Measurements from ENCODE around the gene PIP4K2A.

GRCh38 chr10:22581461-22581860 is 132.9 kb downstream of the PIP4K2A start:
- TF ChIP-seq ASH2L (IDR thresholded peaks at IDR 0.05; ENCODE audit: low read length) (no peak), TEAD4 (IDR thresholded peaks at IDR 0.05; ENCODE audit: low read depth, low read length) (no peak), CREB1 (IDR thresholded peaks at IDR 0.05) (no peak), CTCF (IDR thresholded peaks at IDR 0.05; ENCODE audit: control extremely low read depth in 1 of 3, insufficient read depth in 1 of 3, low read depth in 1 of 3, low read length in 3 of 3) (no peak), POLR2AphosphoS5 (IDR thresholded peaks at IDR 0.05; ENCODE audit: low read depth, low read length) (no peak), TAF1 (IDR thresholded peaks at IDR 0.05; ENCODE audit: low read depth, low read length) (no peak), SIRT6 (IDR thresholded peaks at IDR 0.05; ENCODE audit: low read length) (no peak), MAX (IDR thresholded peaks at IDR 0.05) (no peak), KDM1A (IDR thresholded peaks at IDR 0.05; ENCODE audit: borderline replicate concordance, low read length) (no peak), RAD21 (IDR thresholded peaks at IDR 0.05 in 1 of 2, conservative IDR thresholded peaks at IDR 0.05 in 1 of 2; ENCODE audit: low read depth in 2 of 2, low read length in 2 of 2) (no peak), PHF8 (conservative IDR thresholded peaks at IDR 0.05; ENCODE audit: low read depth, low read length) (no peak), USF2 (IDR thresholded peaks at IDR 0.05; ENCODE audit: low read length) (no peak)

All from H1 (cell line).